ENCODE results near the gene CRYBA4. TPM values are rescaled to one million over a fixed set of nuclear protein-coding genes. Genes with fewer than 3 reads are reported as not detected.

CRYBA4 gene
- total and polyA plus RNA-seq, 4 donors: not detected

- DNase-seq (ENCODE audit: low spot score): no peak
- TF ChIP-seq FOXA2 (IDR thresholded peaks at IDR 0.05) (no peak), CTCF (IDR thresholded peaks at IDR 0.05; ENCODE audit: low read depth, low read length, missing input control) (no peak), HNF4A (conservative IDR thresholded peaks at IDR 0.05) (no peak), EGR1 (IDR thresholded peaks at IDR 0.05; ENCODE audit: low read depth in 2 of 2) (no peak), TAF1 (conservative IDR thresholded peaks at IDR 0.05) (no peak), RAD21 (IDR thresholded peaks at IDR 0.05) (no peak), RXRA (IDR thresholded peaks at IDR 0.05) (no peak), FOXA1 (IDR thresholded peaks at IDR 0.05) (no peak), NR2F2 (IDR thresholded peaks at IDR 0.05) (no peak), SP1 (IDR thresholded peaks at IDR 0.05) (no peak), REST (IDR thresholded peaks at IDR 0.05) (no peak), ZBTB33 (IDR thresholded peaks at IDR 0.05) (no peak), ATF3 (IDR thresholded peaks at IDR 0.05) (no peak), HNF4G (IDR thresholded peaks at IDR 0.05) (no peak), MAX (IDR thresholded peaks at IDR 0.05) (no peak)
- peaks cover 0 to 4% (median 3%) of the 10 kb centered on the region in 4 donors for H3K4me1 ChIP-seq (ENCODE audit: control insufficient read depth in 4 of 4, insufficient read depth in 4 of 4, low read length in 3 of 4)
- no peak overlapping the region for H3K9ac ChIP-seq (ENCODE audit: low read depth in 1 of 2, low read length in 2 of 2)
- H3K27ac ChIP-seq (ENCODE audit: low read depth in 1 of 2, low read length in 2 of 2): no peak overlapping the region
- H3K4me3 ChIP-seq (ENCODE audit: low read depth in 1 of 3, low read length in 3 of 3): no peak overlapping the region
- no peaks in the 10 kb centered on the region for H3K9me3 ChIP-seq (ENCODE audit: control insufficient read depth in 4 of 4, low read length in 3 of 4)
- WGBS: 81% methylated on average over 6 of the region's 6 CpGs
- peaks cover 0 to 8% (median 4%) of the 10 kb centered on the region in 4 donors for H3K27me3 ChIP-seq (ENCODE audit: control insufficient read depth in 4 of 4, insufficient read depth in 4 of 4, low read length in 3 of 4)
- no peaks in the 10 kb centered on the region for H3K36me3 ChIP-seq (ENCODE audit: control insufficient read depth in 4 of 4, insufficient read depth in 3 of 4, low read depth in 1 of 4, low read length in 3 of 4)
Measured at GRCh38 chr22:26660356-26660755, 38.6 kb downstream of the CRYBA4 start.

GRCh38 chr22:26660961-26661578 lies 39.3 kb downstream of the CRYBA4 start:
- H3K27ac ChIP-seq (ENCODE audit: low read depth in 1 of 2, low read length in 2 of 2): no peak overlapping the region
- H3K4me1 ChIP-seq (ENCODE audit: control insufficient read depth in 4 of 4, insufficient read depth in 4 of 4, low read length in 3 of 4): peaks cover 0 to 4% (median 3%) of the 10 kb centered on the region in 4 donors
- no peaks in the 10 kb centered on the region for H3K36me3 ChIP-seq (ENCODE audit: control insufficient read depth in 4 of 4, insufficient read depth in 3 of 4, low read depth in 1 of 4, low read length in 3 of 4)
- H3K27me3 ChIP-seq (ENCODE audit: control insufficient read depth in 4 of 4, insufficient read depth in 4 of 4, low read length in 3 of 4): peaks cover 0 to 8% (median 4%) of the 10 kb centered on the region in 4 donors
- TF ChIP-seq YY1 (IDR thresholded peaks at IDR 0.05) (no peak), RXRA (IDR thresholded peaks at IDR 0.05) (no peak)
- no peak overlapping the region for H3K4me3 ChIP-seq (ENCODE audit: low read depth in 1 of 3, low read length in 3 of 3)
- 66% methylated on average over 7 of the region's 7 CpGs for WGBS
- no peak for DNase-seq (ENCODE audit: low spot score)
- H3K9me3 ChIP-seq (ENCODE audit: control insufficient read depth in 4 of 4, low read length in 3 of 4): no peaks in the 10 kb centered on the region
- no peak overlapping the region for H3K9ac ChIP-seq (ENCODE audit: low read depth in 1 of 2, low read length in 2 of 2)

All from liver (tissue), 9 donors.